Measurements from ENCODE around the gene HIBADH.

The HIBADH gene

DNA sequence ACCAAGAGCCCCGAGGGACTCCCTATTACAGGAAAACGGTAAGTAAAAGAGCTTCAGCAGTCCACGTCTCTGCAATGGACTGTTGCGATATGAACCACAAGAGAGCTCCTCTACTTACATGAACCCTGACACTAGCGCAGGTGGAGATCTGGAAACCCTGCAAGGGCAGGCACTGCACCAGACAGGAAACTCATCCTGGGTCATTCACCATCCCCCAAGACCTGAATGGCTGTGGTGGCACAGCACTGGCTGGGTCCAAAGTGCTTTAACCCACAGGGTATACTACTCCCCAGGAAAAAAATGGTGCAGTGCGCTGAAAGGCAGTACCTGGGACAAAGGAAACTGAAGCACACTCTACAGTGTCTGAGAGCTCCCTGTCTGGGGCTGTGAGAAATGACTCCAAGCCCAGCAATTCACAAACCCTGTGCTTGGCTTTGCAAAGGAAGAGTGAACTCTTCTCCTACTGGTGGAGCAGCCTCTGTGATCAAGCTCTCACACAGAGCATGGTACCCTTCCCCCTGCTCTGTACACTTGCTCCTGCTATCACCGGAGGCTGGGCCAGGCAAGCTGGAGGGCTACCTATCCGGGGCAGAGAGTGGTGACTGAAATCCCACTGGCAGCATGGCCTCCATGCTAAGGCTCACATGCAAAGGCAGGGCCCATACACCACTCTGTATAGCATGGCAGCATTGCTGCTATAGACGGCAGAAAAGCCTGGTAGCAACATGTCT is 44.9 kb downstream of the HIBADH start:
- POLR2A ChIA-PET, result no interaction called here
- no peak for DNase-seq (ENCODE audit: extremely low spot score)
- no peak for TF ChIP-seq NFRKB (IDR thresholded peaks at IDR 0.05)
- TF ChIP-seq FOXA1 (IDR thresholded peaks at IDR 0.05), result no peak
- no peak for TF ChIP-seq TARDBP (IDR thresholded peaks at IDR 0.05)
- TF ChIP-seq ELF4 (IDR thresholded peaks at IDR 0.05), result no peak
- TF ChIP-seq CTBP1 (IDR thresholded peaks at IDR 0.05; ENCODE audit: borderline replicate concordance), result no peak
- TF ChIP-seq L3MBTL2 (conservative IDR thresholded peaks at IDR 0.05), result no peak
- no peak for TF ChIP-seq SP1 (IDR thresholded peaks at IDR 0.05)
- CTCF ChIA-PET, result no interaction called here

DNA sequence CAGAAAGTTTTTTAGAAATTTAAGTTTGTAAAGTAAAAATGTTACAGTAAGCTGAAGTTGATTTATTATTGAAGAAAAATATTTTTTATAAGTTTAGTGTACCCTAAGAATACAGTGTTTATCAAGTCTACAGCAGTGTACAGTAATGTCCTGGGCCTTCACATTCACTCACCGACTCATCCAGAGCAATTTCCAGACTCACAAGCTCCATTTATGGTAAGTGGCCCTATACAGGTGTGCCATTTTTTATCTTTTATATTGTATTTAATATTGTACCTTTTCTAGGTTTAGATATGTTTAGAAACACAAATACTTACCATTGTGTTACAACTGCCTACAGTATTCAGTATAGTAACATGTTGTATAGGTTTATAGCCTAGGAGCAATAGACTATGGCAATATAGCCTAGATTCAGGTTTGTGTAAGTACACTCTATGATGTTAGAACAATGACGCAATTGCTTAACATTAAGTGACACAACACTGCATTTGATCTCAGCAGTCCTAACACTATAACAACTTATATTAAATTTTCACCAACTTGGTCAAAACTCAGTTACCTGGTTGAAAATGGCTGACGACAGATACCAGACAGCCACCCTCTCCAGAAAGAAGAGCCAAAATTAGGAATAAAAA is 45.7 kb downstream of the HIBADH start:
- TF ChIP-seq SUZ12 (IDR thresholded peaks at IDR 0.05), result no peak
- TF ChIP-seq ARNT (IDR thresholded peaks at IDR 0.05), result no peak
- TF ChIP-seq ZNF384 (IDR thresholded peaks at IDR 0.05), result no peak
- no peak for TF ChIP-seq NFRKB (IDR thresholded peaks at IDR 0.05)
- TF ChIP-seq ELF4 (IDR thresholded peaks at IDR 0.05), result no peak
- no peak for TF ChIP-seq CTBP1 (IDR thresholded peaks at IDR 0.05; ENCODE audit: borderline replicate concordance)
- TF ChIP-seq L3MBTL2 (conservative IDR thresholded peaks at IDR 0.05), result no peak
- TF ChIP-seq TARDBP (IDR thresholded peaks at IDR 0.05), result no peak
- no peak for TF ChIP-seq PKNOX1 (IDR thresholded peaks at IDR 0.05)
- no peak for TF ChIP-seq BHLHE40 (IDR thresholded peaks at IDR 0.05; ENCODE audit: borderline replicate concordance)
- no peak for TF ChIP-seq FOXA1 (IDR thresholded peaks at IDR 0.05)
- TF ChIP-seq FOXK2 (IDR thresholded peaks at IDR 0.05), result no peak
- TF ChIP-seq LEF1 (IDR thresholded peaks at IDR 0.05; ENCODE audit: borderline replicate concordance), result no peak
- TF ChIP-seq FOXM1 (IDR thresholded peaks at IDR 0.05; ENCODE audit: borderline replicate concordance), result no peak
- TF ChIP-seq HDGF (IDR thresholded peaks at IDR 0.05; ENCODE audit: borderline replicate concordance), result no peak
- no peak for TF ChIP-seq SP1 (IDR thresholded peaks at IDR 0.05)
- ChIA-PET CTCF (no interaction called here), POLR2A (no interaction called here)
- no peak for DNase-seq (ENCODE audit: extremely low spot score)

DNA sequence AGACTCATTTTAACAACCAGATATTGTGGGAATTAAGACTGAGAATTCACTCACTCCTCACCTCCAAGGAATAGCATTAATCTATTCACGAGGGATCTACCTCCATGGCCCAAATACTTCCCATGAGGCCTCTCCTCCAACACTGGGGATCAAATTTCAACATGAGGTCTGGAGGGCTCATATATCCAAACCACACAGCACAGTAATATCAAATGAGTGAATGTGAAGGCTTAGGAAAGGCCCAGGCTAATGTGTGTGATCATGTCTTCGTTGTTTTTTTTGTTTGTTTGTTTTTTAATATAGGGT is 46.5 kb downstream of the HIBADH start:
- DNase-seq (ENCODE audit: extremely low spot score), result no peak
- ChIA-PET CTCF (interaction anchor here (1.0 kb wide), 1 partner anchor 9 kb away, joined by 4 read pairs; no protein-coding TSS in a partner anchor), POLR2A (no interaction called here)
- peak; percentile 65 for TF ChIP-seq L3MBTL2 (conservative IDR thresholded peaks at IDR 0.05)
- no peak for TF ChIP-seq HDGF (IDR thresholded peaks at IDR 0.05; ENCODE audit: borderline replicate concordance)
- TF ChIP-seq CTBP1 (IDR thresholded peaks at IDR 0.05; ENCODE audit: borderline replicate concordance), result no peak
- TF ChIP-seq TARDBP (IDR thresholded peaks at IDR 0.05), result no peak
- TF ChIP-seq ZNF384 (IDR thresholded peaks at IDR 0.05), result no peak
- TF ChIP-seq FOXM1 (IDR thresholded peaks at IDR 0.05; ENCODE audit: borderline replicate concordance), result no peak
- no peak for TF ChIP-seq PKNOX1 (IDR thresholded peaks at IDR 0.05)

- no peak for DNase-seq (ENCODE audit: extremely low spot score)
- TF ChIP-seq TARDBP (IDR thresholded peaks at IDR 0.05) (no peak), NFRKB (IDR thresholded peaks at IDR 0.05) (no peak), FOXM1 (IDR thresholded peaks at IDR 0.05; ENCODE audit: borderline replicate concordance) (no peak), PKNOX1 (IDR thresholded peaks at IDR 0.05) (peak; percentile 68), SP1 (IDR thresholded peaks at IDR 0.05) (no peak), FOXA1 (IDR thresholded peaks at IDR 0.05) (no peak), FOXK2 (IDR thresholded peaks at IDR 0.05) (0 out of 2 replicates have a peak, but pooled peaks have one; percentile 43), HDGF (IDR thresholded peaks at IDR 0.05; ENCODE audit: borderline replicate concordance) (no peak), LEF1 (IDR thresholded peaks at IDR 0.05; ENCODE audit: borderline replicate concordance) (no peak), CTBP1 (IDR thresholded peaks at IDR 0.05; ENCODE audit: borderline replicate concordance) (peak; percentile 32; the same call in 1 of the 2 replicates), ZNF384 (IDR thresholded peaks at IDR 0.05) (no peak), SUZ12 (IDR thresholded peaks at IDR 0.05) (no peak), ARNT (IDR thresholded peaks at IDR 0.05) (no peak), ELF4 (IDR thresholded peaks at IDR 0.05) (no peak), L3MBTL2 (conservative IDR thresholded peaks at IDR 0.05) (no peak), BHLHE40 (IDR thresholded peaks at IDR 0.05; ENCODE audit: borderline replicate concordance) (no peak)
- POLR2A ChIA-PET, result no interaction called here
- CTCF ChIA-PET, result interaction anchor here (0.7 to 1.0 kb wide), 2 partner anchors 9 to 11 kb away, joined by 3 to 4 read pairs; no protein-coding TSS in a partner anchor
Measured at GRCh38 chr7:27615420-27616185, 47.1 kb downstream of the HIBADH start.

- ChIA-PET CTCF (no interaction called here), POLR2A (no interaction called here)
- TF ChIP-seq LEF1 (IDR thresholded peaks at IDR 0.05; ENCODE audit: borderline replicate concordance) (no peak), FOXM1 (IDR thresholded peaks at IDR 0.05; ENCODE audit: borderline replicate concordance) (no peak), PKNOX1 (IDR thresholded peaks at IDR 0.05) (no peak)
Measured at GRCh38 chr7:27614095-27614494, 48.6 kb downstream of the HIBADH start.

More at GRCh38 chr7:27614095-27614494, 48.6 kb downstream of the HIBADH start:
- DNase-seq (ENCODE audit: extremely low spot score), result no peak
